AG08396 (cell line): ENCODE data around the gene PCGF2.

Experiments used
- DNase-seq: peaks from one replicate; pipeline ENCODE4 v3.0.0; 2012; ENCODE audit warnings: low spot score, mixed read lengths

Gene PCGF2

DNA sequence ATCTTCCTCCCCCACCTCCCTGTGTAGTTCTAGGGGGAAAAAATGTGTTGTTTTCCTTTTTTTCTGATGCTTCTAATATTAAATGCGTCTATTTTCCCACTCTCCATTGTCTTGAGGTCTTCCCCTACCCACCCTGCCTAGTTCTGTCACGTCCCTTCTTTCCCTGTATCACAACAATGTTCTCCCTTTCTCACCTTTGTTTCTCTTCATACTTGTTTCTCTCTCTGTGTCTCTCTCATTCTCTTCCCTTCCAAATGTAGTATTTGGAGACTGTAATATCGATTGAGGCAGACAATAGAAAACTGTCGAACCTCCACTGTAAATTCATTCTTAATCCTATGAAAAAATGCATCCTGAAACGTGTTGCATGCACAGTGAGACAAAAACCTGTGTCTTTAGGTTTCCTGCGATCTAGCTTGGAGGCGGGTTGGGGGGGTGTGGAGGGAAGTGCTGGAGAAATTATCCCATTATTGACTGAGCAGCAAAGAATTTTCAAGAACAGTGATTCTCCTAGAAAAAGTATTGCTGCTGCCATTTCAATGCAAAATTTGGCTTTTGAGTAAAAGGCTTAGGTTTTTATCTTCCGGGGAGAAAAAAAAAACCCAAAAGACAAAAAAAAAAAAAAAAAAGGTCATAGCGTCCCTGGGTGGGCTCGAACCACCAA, 3.1 kb upstream of the PCGF2 start:
- DNase-seq: no peak

DNA sequence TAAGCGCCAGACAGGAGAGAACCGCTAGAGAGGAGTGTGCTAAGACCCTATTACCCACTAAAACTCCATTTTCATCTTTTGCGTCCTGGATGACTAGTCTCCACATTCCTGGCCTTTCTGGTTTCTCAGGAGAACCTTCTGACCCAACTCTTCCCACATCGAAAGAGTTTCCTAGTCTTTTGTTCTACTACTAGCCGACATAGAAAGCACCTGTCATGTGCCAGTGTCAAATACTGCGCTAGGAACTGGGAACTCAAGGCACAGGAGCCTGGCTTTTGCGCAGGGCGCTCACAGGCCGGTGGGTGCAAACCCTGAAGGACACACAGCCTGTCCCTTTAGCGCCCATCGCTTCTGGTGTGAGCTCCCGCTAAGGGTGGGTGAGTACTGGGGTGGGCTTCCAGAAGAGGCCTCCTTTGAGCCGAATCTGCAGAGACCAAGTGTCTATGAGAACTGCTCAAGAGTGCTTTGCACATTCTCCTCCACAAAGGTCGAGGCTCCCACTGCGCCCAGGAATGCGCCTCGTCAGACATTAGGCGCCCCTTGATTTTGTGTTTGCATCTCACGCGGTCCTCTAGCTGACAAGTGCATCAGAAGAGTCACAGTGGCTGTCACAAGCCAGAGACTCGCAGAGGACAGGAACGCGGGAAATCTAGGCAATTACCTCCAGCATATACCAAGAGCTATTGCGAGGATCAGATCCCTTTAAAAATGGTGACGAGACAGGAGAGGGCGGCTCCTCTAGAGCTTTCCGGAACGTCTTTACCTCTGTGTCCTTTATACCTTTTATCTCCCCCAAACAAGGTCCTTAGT, 2.4 kb upstream of the PCGF2 start:
- DNase-seq: no peak

DNA sequence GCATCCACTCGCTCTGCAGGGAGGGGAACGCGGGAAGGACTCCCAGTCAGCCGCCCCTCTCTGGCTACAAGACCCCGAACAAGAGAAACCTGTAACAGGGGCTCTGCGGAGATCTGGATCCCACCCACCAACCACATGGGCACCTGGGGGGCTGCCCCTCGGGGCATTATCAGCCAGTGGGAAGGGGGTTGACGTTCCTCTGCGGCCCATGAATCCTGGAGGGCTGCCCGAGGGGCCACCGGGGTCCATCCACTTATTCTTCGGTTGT, 1.8 kb upstream of the PCGF2 start:
- DNase-seq: no peak

DNA sequence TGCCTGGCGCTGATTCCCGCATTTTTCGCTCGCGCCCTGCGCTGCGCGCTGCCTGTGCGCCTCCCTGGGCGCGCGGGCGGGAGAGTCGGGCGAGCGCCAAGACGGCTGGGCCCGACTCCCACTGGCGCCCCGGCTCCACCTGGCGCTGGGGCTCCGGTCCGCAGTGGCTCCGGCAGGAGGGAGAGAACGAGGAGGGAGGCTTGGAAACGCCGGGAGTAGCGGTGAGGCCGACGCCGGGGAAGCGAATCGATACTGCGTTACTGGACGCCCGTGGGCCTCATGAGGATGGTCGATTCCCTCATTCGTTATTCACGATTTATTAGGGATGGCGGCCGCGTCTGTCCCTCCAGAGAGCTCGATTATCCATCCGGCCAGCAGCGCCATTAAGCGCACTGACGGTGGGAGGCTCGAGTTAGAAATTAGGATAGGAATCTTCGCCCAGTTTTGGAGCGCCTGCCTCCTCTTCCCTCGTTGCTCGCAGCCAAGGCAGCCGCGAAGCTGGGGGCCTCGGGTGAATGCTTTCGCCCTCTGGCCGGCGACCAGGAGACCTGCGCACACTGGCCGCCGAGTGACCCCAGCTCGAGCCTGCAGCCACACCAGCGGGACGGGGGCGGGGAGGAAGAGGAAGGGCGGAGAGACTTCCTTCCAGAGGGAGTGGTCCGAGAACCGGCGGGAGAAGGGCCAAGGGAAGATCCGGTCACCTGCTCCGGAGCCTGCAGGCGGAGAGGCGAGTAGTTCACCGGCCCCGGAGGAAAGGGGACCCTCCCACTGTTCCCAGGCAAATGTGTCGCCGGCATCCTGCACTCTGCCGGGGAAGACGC, 1.3 kb upstream of the PCGF2 start:
- peak; percentile 53 for DNase-seq

DNA sequence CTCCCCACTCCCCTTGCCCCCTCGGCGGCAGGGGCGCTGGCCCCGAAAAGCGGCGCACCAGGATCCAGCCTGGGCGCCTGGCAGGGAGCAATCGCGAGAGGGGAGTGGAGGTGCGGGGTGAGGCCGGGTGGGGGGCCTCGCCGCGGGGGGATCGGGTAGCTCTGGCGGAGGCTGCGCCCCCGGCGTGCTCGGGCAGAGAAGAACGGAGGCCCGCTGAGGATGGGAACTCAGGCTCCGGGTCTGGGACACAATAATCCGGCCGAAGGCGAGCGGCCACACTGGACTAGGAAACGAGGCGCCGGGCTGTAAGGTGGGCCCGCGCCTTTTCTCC, 721 bp upstream of the PCGF2 start:
- no peak for DNase-seq

DNA sequence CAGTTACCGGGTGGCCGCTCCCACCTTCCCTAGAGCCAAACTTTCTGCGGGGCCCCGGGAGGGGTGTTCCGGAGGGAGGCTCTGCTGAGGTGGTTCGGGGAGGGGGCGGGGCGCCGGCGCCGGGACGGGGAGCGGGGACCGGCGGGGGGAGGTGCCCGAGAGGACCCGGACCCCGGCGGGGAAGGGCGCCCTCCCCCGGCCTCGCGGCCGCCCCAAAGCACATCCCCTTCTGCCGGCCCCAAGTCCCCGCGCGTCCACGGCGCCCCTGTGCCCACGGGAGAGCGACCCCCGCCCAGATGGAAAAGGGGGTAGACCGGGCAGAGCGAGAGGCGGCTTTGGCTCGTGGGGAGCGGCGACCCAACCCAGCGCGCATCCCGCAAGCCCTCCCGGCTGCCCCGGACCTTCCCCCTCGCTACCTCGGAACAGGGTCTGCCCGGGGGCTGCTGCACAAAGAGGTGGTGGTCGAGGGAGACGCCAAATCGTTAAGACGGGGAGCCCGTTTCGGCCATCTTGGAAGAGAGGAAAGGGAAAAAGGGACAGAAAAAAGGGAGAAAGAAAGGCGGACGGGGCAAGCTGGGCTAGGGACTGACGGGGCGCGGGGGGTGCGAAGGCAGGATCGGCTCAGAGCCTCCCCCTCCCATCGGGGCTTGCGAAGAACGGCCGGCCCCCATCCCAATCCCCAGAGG, 530 bp downstream of the PCGF2 start:
- peak; percentile 51 for DNase-seq

DNA sequence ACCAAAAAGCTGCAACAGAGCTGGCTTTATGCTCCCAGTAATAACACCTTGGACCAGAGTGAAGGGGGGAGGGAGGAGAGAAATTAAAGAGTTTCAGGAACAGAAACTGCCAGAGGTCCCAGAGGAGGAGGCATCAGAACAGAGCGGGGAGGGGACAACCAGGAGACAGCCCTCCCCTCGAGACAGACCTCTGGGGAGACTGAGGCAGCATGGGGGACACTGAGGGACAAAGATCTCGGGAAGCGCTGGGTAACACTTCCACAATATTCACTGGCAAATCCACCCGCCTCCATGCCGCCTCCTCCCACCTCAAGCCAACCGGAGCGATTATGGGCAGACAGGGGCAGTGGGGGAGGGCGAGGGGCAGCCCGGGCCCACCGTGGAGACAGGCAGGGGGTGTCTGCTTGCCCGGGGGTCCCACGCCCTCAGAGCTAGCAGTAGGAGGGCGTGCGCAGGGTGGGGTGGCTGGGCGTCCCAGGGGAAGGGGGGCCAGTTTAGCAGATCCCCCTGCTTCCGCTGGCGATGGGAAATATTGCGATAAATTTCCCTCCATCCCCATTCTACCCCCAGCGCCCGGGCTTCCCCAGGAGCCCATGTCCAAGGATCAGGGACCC, 1.2 kb downstream of the PCGF2 start:
- no peak for DNase-seq

DNA sequence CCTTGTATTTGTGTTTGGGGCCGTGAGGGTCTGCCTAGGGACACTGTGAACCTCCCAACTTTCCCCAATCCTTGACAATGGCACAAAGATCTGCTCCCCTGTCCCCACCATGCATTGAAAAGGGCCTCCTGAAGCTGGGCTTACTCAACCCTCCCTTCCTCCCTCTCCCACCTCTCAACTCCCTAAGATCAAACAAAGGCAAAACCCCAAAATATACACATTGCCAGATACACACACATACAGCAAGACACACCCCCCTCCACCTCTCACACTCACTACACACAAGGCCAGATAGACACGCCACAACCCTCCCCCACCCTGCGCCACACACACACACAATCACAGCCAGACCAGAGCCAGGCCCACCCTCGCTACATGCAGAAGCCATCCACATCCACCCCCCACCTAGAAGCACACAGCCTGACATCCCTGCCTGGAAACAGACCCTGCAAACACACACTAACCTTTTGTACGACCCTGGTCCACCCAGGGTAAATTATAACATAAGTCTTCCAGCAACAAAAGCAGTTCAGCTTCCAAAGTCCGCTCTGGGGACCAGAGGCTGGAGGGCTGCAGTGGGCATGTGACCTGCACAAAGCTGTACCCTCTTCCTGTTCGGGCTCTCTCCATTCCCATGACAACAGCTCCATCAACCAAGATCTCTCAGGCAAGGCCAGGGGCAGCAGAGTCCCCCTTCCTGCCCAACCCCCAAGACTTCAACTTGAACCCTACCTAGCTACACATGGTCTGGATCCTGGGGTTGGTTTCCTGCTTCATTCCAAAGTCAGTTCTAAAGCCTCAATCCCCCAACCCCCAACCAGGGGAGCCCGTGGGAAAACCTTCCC, 1.9 kb downstream of the PCGF2 start:
- DNase-seq: no peak

DNA sequence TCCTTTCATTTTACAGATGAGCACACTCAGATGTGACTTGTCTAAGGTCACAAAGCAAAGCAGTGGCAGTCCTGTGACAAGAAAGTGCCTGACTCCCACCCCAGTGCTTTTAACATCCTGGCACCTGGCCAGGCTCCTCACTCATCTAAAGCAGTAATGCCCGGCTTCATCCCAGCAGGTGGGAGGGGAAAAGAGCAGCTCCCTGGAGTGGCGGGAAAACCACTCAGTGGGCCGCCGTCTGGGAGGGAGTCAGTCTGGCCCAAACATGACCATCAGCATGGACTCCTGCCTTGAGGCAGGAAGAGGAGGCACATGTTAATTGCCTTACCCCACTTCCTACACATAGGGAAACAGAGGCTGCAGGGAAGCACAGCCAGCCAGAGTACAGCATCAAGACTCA, 2.6 kb downstream of the PCGF2 start:
- DNase-seq: no peak

DNA sequence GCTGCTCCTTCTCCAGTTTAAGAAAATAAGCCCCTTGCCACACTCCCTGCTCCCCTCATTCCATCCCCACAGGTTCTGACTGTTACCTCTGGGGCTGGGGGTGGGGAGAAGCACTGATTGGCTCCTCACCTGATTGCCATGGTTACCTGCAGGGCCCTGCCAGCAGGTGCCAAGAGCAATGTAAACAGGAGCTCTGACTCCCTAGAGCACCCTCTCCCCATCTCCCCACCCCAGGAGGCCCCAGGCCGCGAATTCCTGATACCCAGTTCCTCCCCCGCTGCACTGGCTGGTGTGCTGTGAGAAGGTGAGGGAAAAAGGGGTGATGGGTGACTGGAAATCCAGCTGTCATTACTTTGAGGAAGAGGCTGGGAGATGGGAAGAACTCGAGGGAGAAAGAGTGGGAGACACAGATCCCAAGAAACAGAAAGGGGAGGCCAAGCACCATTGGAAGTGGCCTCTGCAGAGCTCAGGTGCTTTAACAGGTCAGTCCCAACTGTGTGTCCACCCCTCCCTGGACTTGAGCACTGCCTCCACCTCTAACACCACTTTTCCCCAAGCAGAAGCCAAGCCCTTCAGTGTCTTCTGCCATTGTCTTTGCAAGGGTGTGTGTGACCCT, 4.5 kb downstream of the PCGF2 start:
- no peak for DNase-seq

DNA sequence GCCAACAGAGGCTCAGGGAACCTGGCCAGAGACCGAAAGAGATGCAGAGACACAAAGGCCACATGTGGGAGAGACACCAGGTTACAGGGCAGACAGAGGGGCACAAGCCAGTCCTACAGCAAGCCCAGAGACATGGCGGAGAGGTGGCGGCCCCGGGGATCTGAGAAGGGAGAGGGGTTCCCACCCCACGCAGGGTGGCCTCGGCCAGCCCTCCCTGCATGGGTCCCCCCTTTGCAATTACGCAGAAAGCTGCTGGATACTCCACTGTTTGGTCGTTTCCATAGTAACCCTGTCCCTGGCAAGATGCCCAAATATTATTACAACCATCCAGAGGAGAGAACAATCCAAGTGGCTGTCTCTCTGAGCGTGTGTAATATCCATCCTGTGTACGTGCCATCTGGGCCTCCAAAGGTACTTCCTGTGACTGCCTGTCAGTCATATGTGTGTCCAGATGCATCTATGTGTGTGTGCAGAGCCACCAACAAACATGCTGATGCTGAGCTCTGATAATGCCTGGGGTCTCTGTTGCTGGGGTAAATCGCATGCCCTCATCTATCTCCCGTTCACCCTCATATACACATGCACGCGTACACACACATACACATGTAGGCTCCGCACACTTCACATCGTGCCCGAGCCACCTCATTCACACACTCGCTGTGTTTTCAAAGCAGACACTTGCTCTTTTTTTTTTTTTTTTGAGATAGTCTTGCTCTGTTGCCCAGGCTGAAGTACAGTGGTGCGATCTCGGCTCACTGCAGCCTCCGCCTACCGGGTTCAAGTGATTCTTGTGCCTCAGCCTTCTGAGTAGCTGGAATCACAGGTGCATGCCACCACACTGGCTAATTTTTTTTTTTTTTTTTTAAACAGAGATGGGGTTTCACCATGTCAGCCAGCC, 5.5 kb downstream of the PCGF2 start:
- DNase-seq: peak; percentile 84

DNA sequence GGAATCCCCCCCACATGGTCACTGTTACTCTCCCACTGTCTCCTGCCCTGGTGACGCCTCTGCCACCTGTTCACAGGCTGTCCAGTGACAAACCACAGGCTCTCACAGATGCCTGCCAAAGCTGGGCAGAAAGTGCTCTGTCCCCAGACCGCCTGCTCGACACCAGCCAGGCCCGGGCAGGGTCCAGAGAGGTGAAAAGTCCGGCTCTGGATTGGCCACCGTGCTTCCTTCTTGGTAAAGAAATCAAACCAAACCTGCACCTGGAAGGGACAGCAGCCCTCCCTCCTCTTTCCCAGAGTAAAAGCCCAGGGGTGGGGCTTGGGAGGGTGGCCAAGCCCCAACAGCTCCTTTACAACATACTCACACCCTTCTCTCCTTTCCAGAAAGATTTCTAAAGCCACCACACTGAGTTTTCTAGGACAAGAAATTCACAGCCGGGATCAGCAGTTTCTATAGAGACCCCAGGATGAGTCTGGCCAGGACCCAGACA, 6.2 kb downstream of the PCGF2 start:
- no peak for DNase-seq

DNA sequence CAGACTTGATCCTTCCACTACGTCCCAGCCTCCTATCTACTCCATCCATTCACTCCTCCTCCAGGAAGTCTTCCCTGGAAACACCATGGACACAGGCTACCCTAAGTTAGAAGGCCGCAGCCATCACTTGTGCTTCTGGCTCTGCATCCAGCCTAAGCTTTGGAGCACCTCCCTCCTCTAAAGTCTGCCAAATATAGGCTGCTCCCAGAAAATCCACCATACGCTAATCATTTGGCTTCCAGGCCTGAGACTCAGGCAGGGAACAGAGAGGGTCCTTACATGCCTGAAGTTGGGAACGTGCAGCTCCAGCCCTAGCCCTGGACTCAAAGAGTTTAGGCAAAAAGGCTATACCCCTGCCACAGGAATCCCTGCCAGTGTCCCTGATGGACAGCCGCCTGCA, 6.7 kb downstream of the PCGF2 start:
- DNase-seq: no peak

DNA sequence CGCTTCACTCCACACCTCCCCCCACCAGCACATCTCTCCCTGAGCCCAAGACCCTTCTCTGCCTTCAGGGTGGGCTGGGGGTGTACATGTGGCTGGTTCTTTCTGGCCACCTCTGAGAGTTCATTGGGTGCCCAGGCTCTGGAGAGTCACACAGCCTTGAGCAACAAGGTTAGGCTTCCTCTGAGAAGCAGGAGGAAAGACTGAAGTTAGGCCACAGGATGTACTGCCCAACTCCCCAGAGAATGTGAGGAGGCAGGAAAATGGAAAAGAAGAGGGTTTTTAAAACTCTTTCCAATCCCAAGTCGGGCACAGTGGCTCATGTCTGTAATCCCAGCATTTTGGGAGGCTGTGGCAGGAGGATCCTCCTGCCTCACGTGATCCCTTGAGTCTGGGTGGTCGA, 7.3 kb downstream of the PCGF2 start:
- no peak for DNase-seq

DNA sequence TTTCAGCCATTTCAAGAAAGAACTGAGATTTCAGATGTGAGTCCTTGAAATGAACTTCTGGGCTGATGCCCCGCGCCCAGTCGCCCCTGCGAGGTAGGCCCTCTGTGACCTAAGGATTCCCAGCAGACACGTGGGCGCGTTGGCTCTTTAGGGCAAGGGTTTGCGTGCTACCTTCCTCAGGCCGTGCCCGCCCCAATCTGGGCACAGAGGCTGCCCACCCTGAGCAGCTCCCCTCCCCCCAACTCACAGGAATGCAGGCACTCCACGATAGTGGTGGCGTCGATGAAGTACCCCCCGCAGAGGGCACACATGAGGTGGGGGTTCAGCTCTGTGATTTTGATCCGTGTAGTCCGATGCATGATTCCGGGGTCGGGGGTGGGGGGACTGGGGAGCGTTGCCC, 8.1 kb downstream of the PCGF2 start:
- no peak for DNase-seq

DNA sequence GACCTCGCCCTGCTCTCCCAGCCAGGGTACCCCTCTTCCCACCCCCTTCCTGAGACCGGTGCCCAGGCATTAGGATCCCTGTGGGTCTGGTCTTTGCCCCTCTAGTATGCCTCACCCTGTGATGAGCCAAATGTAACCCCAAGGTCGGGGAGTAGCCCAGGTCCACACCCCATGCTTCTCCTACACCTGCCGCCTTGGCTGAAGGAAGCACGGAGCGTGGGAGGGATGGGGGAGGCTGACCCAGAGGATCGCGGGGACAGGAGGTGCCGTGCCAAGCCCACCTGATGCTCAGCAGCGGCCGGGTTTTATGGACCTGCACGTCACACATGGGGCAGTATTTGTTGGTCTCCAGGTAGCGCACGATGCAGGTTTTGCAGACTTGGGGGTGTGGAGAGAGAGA, 8.8 kb downstream of the PCGF2 start:
- no peak for DNase-seq

DNA sequence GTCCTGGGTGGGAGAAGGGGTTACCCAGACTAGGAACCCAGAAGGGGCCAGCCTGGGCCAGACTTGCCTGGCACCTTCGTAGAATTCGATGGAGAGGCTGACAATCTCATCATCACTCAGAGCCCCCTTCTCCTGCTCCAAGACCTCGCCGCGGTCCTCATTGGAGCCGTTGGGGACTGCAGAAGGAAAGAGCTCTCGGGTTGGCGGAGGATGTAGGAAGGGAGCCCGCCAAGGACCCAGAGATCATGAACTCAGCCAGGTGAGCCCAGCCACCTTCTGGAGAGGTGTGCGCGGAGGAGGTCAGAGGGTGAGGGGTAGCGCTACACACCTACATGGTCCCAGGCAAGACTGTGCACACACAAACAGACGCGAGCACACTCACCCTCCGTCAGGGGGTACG, 9.4 kb downstream of the PCGF2 start:
- no peak for DNase-seq

DNA sequence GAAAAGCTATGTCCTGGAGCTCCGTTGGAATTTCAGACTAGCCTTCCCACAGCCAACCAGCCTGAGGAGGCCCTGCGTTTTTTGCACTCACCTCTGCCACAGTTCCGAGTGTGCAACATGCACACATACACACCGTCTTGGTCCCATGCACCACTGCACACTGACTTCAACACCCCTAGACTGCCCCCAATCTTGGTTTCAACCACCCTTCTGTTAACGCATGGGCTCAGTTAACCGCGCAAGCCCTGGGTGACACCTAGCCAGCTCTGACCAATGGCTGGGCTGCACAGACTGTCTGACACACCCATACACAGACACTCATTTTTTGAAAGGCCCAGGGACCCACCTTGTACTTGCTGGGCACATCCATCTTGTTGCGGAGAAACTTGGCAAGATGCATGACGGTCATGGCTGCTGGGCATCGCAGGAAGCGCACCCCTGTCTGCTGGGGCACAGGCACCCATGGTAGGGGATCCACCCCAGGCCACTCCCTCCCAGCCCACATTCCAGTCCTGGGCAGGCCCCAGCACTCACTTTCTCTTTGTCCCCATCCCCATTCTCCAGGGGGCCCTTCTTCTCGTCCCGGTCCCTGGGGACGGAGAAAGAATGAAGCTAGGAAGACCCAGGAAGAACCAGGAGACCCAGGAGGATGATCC, 10.0 kb downstream of the PCGF2 start:
- DNase-seq: no peak
